GM18520 (cell line): ENCODE measurements around the gene UST.

Experiments used
- ATAC-seq: cut with Tn5 transposase; IDR thresholded peaks from one replicate; pipeline ENCODE4 v1.9.1; 2021; ENCODE audit not compliant: unreplicated experiment

Gene UST

GRCh38 chr6:148746363-148747144 is at the start of gene UST:
Gene UST (plus strand): TSS chr6:148747030. CDS start chr6:148747431, 401 bp downstream.
- ATAC-seq, result no peak

GRCh38 chr6:148697895-148698440 is 48.9 kb upstream of the UST start:
- ATAC-seq, result no peak

GRCh38 chr6:148698671-148699180 is 48.1 kb upstream of the UST start:
- ATAC-seq, result no peak

- no peak for ATAC-seq
Observed at GRCh38 chr6:148700047-148700715, 46.6 kb upstream of the UST start.

- no peak for ATAC-seq
Observed at GRCh38 chr6:148700741-148701311, 46.0 kb upstream of the UST start.

GRCh38 chr6:148701375-148701774 is 45.5 kb upstream of the UST start:
- ATAC-seq, result no peak

- no peak for ATAC-seq
Observed at GRCh38 chr6:148703900-148704299, 42.9 kb upstream of the UST start.

GRCh38 chr6:148704400-148705246 is 42.2 kb upstream of the UST start:
- no peak for ATAC-seq

- no peak for ATAC-seq
Observed at GRCh38 chr6:148708707-148709106, 38.1 kb upstream of the UST start.

- ATAC-seq, result no peak
Observed at GRCh38 chr6:148709577-148709976, 37.3 kb upstream of the UST start.

- no peak for ATAC-seq
Observed at GRCh38 chr6:148711833-148712654, 34.8 kb upstream of the UST start.

GRCh38 chr6:148713033-148713738 is 33.6 kb upstream of the UST start:
- ATAC-seq, result no peak

- ATAC-seq, result no peak
Observed at GRCh38 chr6:148713921-148714320, 32.9 kb upstream of the UST start.

GRCh38 chr6:148716811-148717210 is 30.0 kb upstream of the UST start:
- no peak for ATAC-seq

- no peak for ATAC-seq
Observed at GRCh38 chr6:148720406-148720805, 26.4 kb upstream of the UST start.

- no peak for ATAC-seq
Observed at GRCh38 chr6:148720897-148721296, 25.9 kb upstream of the UST start.

GRCh38 chr6:148723484-148723883 is 23.3 kb upstream of the UST start:
- no peak for ATAC-seq

GRCh38 chr6:148724428-148724827 is 22.4 kb upstream of the UST start:
- ATAC-seq, result no peak

GRCh38 chr6:148727104-148727503 is 19.7 kb upstream of the UST start:
- no peak for ATAC-seq
